ENCODE results near the gene DENND11. TPM values are rescaled to one million over a fixed set of nuclear protein-coding genes. Genes with fewer than 3 reads are reported as not detected.

Gene DENND11
- total RNA-seq, 1 donor from 2014 or later = 8.5 TPM

DNA sequence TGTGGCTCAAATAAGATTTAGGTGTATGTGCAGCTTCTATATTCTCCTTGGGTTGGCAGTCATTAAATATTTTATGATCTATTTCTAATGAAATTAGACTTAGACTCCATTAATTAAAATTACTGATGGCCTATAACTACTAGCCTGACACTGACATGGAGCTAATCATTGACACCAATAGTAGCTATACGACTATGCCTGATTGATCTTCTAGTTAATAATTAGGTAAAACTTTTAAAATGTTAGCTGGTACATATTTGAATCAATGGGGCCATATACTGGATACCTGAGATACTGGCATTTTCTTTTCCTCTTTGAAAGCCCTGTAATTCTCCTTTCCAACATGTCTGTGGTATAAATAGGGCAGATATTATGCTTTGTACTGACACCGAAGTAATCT is 20.6 kb upstream of the DENND11 start:
- intact Hi-C loops (cut with micrococcal nuclease) = no loop called here
- Histone ChIP-seq H3K9me3 (replicated peaks) (no peaks in the 10 kb centered on the region), H3K4me1 (no peaks in the 10 kb centered on the region), H3K36me3 (no peaks in the 10 kb centered on the region), H3K27me3 (ENCODE audit: low read depth) (no peaks in the 10 kb centered on the region), H3K4me3 (no peak overlapping the region), H3K27ac (replicated peaks) (no peak overlapping the region)
- TF ChIP-seq, protein P1, sequence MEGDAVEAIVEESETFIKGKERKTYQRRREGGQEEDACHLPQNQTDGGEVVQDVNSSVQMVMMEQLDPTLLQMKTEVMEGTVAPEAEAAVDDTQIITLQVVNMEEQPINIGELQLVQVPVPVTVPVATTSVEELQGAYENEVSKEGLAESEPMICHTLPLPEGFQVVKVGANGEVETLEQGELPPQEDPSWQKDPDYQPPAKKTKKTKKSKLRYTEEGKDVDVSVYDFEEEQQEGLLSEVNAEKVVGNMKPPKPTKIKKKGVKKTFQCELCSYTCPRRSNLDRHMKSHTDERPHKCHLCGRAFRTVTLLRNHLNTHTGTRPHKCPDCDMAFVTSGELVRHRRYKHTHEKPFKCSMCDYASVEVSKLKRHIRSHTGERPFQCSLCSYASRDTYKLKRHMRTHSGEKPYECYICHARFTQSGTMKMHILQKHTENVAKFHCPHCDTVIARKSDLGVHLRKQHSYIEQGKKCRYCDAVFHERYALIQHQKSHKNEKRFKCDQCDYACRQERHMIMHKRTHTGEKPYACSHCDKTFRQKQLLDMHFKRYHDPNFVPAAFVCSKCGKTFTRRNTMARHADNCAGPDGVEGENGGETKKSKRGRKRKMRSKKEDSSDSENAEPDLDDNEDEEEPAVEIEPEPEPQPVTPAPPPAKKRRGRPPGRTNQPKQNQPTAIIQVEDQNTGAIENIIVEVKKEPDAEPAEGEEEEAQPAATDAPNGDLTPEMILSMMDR (IDR thresholded peaks at IDR 0.05; ENCODE audit: borderline replicate concordance) = no peak
- no peak for DNase-seq

GRCh38 chr7:141717450-141717849 is 15.5 kb upstream of the DENND11 start:
- no peaks in the 10 kb centered on the region for H3K36me3 ChIP-seq
- no peak overlapping the region for H3K4me3 ChIP-seq
- no peak for DNase-seq
- H3K27me3 ChIP-seq (ENCODE audit: low read depth) = no peaks in the 10 kb centered on the region
- TF ChIP-seq, protein P1 (IDR thresholded peaks at IDR 0.05; ENCODE audit: borderline replicate concordance) = no peak
- no peak overlapping the region for H3K27ac ChIP-seq (replicated peaks)
- intact Hi-C loops (cut with micrococcal nuclease) = no loop called here
- H3K4me1 ChIP-seq = no peaks in the 10 kb centered on the region
- H3K9me3 ChIP-seq (replicated peaks) = no peaks in the 10 kb centered on the region

GRCh38 chr7:141715794-141716689 is 14.1 kb upstream of the DENND11 start:
- no peak for DNase-seq
- H3K4me3 ChIP-seq = no peak overlapping the region
- TF ChIP-seq, protein P1 (IDR thresholded peaks at IDR 0.05; ENCODE audit: borderline replicate concordance) = no peak
- H3K4me1 ChIP-seq = no peaks in the 10 kb centered on the region
- no peaks in the 10 kb centered on the region for H3K9me3 ChIP-seq (replicated peaks)
- H3K27me3 ChIP-seq (ENCODE audit: low read depth) = no peaks in the 10 kb centered on the region
- intact Hi-C loops (cut with micrococcal nuclease) = no loop called here
- no peaks in the 10 kb centered on the region for H3K36me3 ChIP-seq
- H3K27ac ChIP-seq (replicated peaks) = no peak overlapping the region

DNA sequence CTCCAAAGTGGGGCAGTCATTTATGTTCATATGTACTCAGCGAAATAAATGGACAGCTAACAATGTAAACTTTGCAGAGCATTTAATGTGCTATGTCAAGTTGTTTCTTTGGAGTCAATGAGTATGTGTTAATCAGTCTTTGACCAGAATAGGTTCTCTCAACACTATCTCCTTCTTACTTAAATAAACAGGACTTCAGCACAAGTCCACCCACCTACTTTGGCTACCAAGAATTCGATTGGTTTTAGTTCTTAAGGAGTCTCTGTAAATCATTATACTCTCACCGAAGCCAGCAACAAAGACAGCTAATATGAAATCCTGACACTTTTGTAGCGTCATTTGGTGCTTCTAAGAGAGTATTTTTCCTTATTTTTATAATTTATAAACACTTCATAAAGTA is 13.1 kb upstream of the DENND11 start:
- TF ChIP-seq, protein P1 (IDR thresholded peaks at IDR 0.05; ENCODE audit: borderline replicate concordance) = no peak
- no peak overlapping the region for H3K27ac ChIP-seq (replicated peaks)
- no peak overlapping the region for H3K4me3 ChIP-seq
- DNase-seq = no peak
- no peaks in the 10 kb centered on the region for H3K4me1 ChIP-seq
- H3K27me3 ChIP-seq (ENCODE audit: low read depth) = no peaks in the 10 kb centered on the region
- no peaks in the 10 kb centered on the region for H3K36me3 ChIP-seq
- intact Hi-C loops (cut with micrococcal nuclease) = no loop called here
- no peaks in the 10 kb centered on the region for H3K9me3 ChIP-seq (replicated peaks)

DNA sequence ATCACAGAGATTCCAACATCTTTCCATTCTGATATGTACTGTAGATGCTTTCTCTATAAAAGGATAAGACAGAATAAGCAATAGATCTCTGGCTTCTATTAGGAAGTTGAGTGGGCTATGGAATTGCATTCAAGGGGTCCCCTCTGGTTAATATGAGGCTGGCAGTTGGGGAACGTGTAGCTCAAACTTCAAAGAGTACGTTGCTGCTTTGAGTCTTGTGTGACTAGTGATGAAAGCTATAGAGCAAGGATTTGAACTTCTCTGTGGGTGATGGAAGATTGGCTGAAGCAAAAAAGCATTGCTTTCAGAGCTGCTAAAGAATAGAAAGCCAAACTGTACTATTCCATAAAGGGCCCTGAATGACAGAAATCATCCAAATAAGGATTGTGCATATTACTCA is 12.6 kb upstream of the DENND11 start:
- H3K9me3 ChIP-seq (replicated peaks) = no peaks in the 10 kb centered on the region
- no peak for DNase-seq
- no peak overlapping the region for H3K27ac ChIP-seq (replicated peaks)
- no peaks in the 10 kb centered on the region for H3K36me3 ChIP-seq
- no peak overlapping the region for H3K4me3 ChIP-seq
- intact Hi-C loops (cut with micrococcal nuclease) = no loop called here
- H3K4me1 ChIP-seq = no peaks in the 10 kb centered on the region
- TF ChIP-seq, protein P1 (IDR thresholded peaks at IDR 0.05; ENCODE audit: borderline replicate concordance) = no peak
- no peaks in the 10 kb centered on the region for H3K27me3 ChIP-seq (ENCODE audit: low read depth)
